Natural killer cell (primary cell): ENCODE data around the gene B3GNT8. TPM values are rescaled to one million over a fixed set of nuclear protein-coding genes. Genes with fewer than 3 reads are reported as not detected.
A peak's percentile ranks its signal among the peaks of the same experiment; 100 is the strongest.

Experiments
- ATAC-seq, 3 donors: fragments of 150-1000 bp in 2 of 3; fragments of 200-7000 bp in 1 of 3; cut with Tn5 transposase; 1 replicate in 1 of 3; 2 replicates in 2 of 3; pipeline ENCODE4 v1.10.0; 2021; ENCODE audit warnings: mild to moderate bottlenecking in 2 of 3, moderate library complexity in 2 of 3
- DNase-seq, 2 donors: peaks; one replicate each; pipeline versions ENCODE4 v3.0.0 to v3.0.0-alpha.2; 2013 to 2021; ENCODE audit warnings: mixed read lengths in 1 of 2
- H3K27ac ChIP-seq: one replicate; pipeline ENCODE4 v1.5.1; 2013; ENCODE audit warnings: mild to moderate bottlenecking, low read length
- H3K27me3 ChIP-seq: one replicate; pipeline ENCODE4 v1.6.1; 2013; ENCODE audit warnings: low read length; ENCODE audit not compliant: control insufficient read depth, insufficient read depth
- H3K36me3 ChIP-seq: one replicate; pipeline ENCODE4 v1.6.1; 2013; ENCODE audit warnings: low read length; ENCODE audit not compliant: control insufficient read depth, insufficient read depth
- H3K4me1 ChIP-seq: one replicate; pipeline ENCODE4 v1.6.1; 2013; ENCODE audit warnings: low read length; ENCODE audit not compliant: control insufficient read depth, insufficient read depth
- H3K4me3 ChIP-seq: one replicate; pipeline ENCODE4 v1.5.1; 2013; ENCODE audit warnings: low read length
- H3K9me3 ChIP-seq: one replicate; pipeline ENCODE4 v1.6.1; 2013; ENCODE audit warnings: low read length; ENCODE audit not compliant: control insufficient read depth, insufficient read depth
- H3K27ac Mint-ChIP-seq, 2 donors: one replicate each; pipeline ENCODE4 v1.8.0; 2022; ENCODE audit warnings: mild to moderate bottlenecking in 2 of 2, mixed read lengths in 2 of 2, moderate library complexity in 1 of 2
- H3K27me3 Mint-ChIP-seq, 2 donors: one replicate each; pipeline ENCODE4 v1.8.0; 2022; ENCODE audit warnings: low read depth in 2 of 2, mixed read lengths in 2 of 2
- H3K36me3 Mint-ChIP-seq: one replicate; pipeline ENCODE4 v1.8.0; 2022; ENCODE audit warnings: mixed read lengths
- H3K4me1 Mint-ChIP-seq, 2 donors: one replicate each; pipeline ENCODE4 v1.8.0; 2022; ENCODE audit warnings: mixed read lengths in 2 of 2
- H3K4me3 Mint-ChIP-seq: one replicate; pipeline ENCODE4 v1.8.0; 2022; ENCODE audit warnings: mild to moderate bottlenecking, moderate library complexity, mixed read lengths
- H3K9me3 Mint-ChIP-seq, 2 donors: one replicate each; pipeline ENCODE4 v1.8.0; 2022; ENCODE audit warnings: mixed read lengths in 2 of 2
- WGBS: methylation state at CpG from one replicate; pipeline ENCODE4 v1.1.7; 2013; ENCODE audit warnings: missing lambda C conversion rate; ENCODE audit not compliant: insufficient coverage; 5-methylcytosine and 5-hydroxymethylcytosine counted together
- intact Hi-C: fragments of 100-400 bp; cut with micrococcal nuclease; formaldehyde crosslinking; loops from one replicate; pipeline ENCODE4 v1.14.2; 2022
- total RNA-seq, 4 donors: library from RNA; stranded (reverse); fragments of 120-200 nt in 1 of 4; gene quantifications; one replicate each; pipeline versions ENCODE4 v1.2.3 to v1.2.4, GENCODE V29; 2013 to 2022
- TF ChIP-seq, protein P1 (sequence below): fragments of 200-600 bp; IDR thresholded peaks from one replicate; pipeline ENCODE4 v1.8.0; 2022; ENCODE audit warnings: antibody characterized with exemption

B3GNT8 gene
- total RNA-seq, 3 donors from 2014 or later (not counting 1 experiment from before 2014, with no cell fraction given), result 1.5 to 2.5 (median 2.1) TPM

DNA sequence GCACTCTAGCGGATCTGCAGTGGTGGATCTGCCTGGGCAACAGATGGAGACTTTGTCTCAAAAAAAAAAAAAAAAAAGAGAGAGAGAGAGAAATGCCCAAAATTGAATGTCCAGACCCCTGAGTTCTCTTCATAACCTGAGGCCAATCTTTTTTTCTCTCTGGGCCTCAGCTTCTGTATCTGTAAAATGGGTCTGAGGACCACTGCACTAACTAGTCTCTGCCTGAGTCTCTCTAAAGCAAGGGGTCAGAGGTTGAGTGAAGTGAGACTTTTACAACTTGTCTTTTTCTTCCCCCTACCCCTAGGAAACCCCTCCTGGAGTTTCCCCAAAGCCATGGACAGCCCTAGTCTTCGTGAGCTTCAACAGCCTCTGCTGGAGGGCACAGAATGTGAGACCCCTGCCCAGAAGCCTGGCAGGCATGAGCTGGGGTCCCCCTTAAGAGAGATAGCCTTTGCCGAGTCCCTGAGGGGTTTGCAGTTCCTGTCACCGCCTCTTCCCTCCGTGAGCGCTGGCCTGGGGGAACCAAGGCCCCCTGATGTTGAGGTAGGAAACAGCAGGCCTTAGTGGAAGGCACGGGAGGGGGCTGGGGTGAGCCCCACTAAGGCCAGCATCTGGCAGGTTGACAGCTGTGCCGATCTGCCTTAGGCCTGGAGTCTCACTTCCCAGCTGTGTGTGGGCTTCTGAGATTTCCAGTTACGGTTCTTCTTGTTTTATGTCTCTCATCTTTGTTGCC lies 49.0 kb downstream of the B3GNT8 start:
- no peaks in the 10 kb centered on the region for H3K27me3 ChIP-seq
- H3K4me1 ChIP-seq, result peaks cover 19% of the 10 kb centered on the region
- peak; percentile 21 to 57 (median 48) for ATAC-seq
- H3K27ac ChIP-seq, result no peak overlapping the region
- no peak overlapping the region for H3K4me3 ChIP-seq
- intact Hi-C loops, result no loop called here
- 45% methylated on average over 9 of the region's 9 CpGs for WGBS
- H3K36me3 Mint-ChIP-seq, result no peaks in the 10 kb centered on the region
- no peaks in the 10 kb centered on the region for H3K9me3 ChIP-seq
- no peaks in the 10 kb centered on the region for H3K36me3 ChIP-seq
- TF ChIP-seq, protein P1, sequence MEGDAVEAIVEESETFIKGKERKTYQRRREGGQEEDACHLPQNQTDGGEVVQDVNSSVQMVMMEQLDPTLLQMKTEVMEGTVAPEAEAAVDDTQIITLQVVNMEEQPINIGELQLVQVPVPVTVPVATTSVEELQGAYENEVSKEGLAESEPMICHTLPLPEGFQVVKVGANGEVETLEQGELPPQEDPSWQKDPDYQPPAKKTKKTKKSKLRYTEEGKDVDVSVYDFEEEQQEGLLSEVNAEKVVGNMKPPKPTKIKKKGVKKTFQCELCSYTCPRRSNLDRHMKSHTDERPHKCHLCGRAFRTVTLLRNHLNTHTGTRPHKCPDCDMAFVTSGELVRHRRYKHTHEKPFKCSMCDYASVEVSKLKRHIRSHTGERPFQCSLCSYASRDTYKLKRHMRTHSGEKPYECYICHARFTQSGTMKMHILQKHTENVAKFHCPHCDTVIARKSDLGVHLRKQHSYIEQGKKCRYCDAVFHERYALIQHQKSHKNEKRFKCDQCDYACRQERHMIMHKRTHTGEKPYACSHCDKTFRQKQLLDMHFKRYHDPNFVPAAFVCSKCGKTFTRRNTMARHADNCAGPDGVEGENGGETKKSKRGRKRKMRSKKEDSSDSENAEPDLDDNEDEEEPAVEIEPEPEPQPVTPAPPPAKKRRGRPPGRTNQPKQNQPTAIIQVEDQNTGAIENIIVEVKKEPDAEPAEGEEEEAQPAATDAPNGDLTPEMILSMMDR, result no peak
- H3K4me1 Mint-ChIP-seq, result peaks cover 9 to 24% of the 10 kb centered on the region in 2 donors
- peak overlapping the region in 1 of 2 donors; percentile 72 for H3K27ac Mint-ChIP-seq
- no peak overlapping the region for H3K4me3 Mint-ChIP-seq
- no peaks in the 10 kb centered on the region for H3K9me3 Mint-ChIP-seq
- H3K27me3 Mint-ChIP-seq, result no peaks in the 10 kb centered on the region
- peak in 1 of 2 donors; percentile 51 for DNase-seq

DNA sequence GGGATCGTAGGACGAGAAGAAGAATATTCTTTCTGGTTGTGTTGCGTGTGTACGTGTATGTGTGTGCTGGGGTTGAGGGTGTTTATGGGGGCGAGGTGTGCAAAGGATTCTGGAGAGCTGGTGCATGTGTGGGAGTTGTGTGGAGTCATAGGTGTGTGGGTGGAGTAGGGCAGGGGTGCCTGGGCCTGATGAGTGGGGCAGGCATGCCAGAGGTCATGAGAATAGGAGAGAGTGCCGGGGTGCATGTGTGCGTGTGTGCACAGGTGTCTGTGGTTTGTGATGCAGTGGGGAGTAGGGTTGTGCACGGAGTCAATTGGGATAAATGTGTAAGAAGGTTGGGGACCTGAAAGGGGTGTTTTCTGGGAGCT lies 50.2 kb downstream of the B3GNT8 start:
- Mint-ChIP-seq H3K27me3 (no peaks in the 10 kb centered on the region), H3K9me3 (no peaks in the 10 kb centered on the region), H3K27ac (peak overlapping the region; percentile 11 to 19), H3K36me3 (no peaks in the 10 kb centered on the region), H3K4me1 (peaks cover 9 to 24% of the 10 kb centered on the region in 2 donors), H3K4me3 (peak overlapping the region; percentile 78)
- intact Hi-C loops, result no loop called here
- 75% methylated on average over 8 of the region's 8 CpGs for WGBS
- no peak overlapping the region for H3K27ac ChIP-seq
- no peaks in the 10 kb centered on the region for H3K27me3 ChIP-seq
- H3K4me3 ChIP-seq, result peak overlapping the region; percentile 53
- H3K4me1 ChIP-seq, result peaks cover 19% of the 10 kb centered on the region
- TF ChIP-seq, protein P1, result no peak
- H3K9me3 ChIP-seq, result no peaks in the 10 kb centered on the region
- no peaks in the 10 kb centered on the region for H3K36me3 ChIP-seq
- DNase-seq (no peak), ATAC-seq (peak in 1 of 3 donors; percentile 27)

DNA sequence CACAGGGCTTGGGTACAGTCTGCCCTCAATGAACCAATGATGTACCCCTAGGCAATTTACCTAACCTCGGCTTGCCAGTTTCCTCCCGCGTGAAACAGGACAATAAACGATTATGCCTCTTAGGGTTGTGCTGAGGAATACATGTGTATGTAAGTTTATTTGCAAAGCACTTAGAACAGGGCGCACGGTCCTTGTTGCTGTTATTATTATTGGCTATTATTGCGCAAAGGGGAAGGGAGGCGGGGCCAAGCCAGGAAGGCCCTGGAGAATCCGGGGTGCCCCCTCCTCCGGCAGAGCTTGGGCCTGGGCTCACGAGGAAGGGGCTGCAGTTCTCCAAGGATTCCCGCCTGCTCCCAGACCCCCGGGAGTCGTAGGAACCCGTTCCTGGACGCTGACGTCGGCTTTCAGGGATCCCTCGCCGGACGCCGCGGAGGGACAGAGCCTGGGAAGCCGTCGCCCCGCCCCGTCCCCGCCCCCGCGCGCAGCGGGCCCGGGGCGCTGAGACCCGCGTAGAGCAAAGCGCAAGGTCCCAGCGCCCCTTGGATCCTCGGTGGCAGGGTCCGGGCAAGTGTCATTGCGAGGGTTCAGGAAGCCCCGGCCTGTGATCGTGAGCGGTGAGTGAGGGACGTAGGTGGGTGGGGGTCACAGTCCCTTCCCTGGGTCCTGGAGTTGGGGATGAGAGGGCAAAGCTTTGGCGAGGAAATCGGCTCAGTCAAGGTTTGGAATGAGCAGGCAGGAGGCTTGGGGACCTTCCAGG lies 50.8 kb downstream of the B3GNT8 start, which contains the start of gene TMEM91:
TSS of gene TMEM91 (plus strand) at position 293 of the 757 bp plus-strand sequence. CDS start 1,777 bp downstream, outside the sequence.
- H3K27ac Mint-ChIP-seq, result peak within 1 kb of the TSS; percentile 11 to 19
- H3K27me3 ChIP-seq, result no peaks in the 10 kb centered on the region
- peak within 1 kb of the TSS; percentile 53 for H3K4me3 ChIP-seq
- no peaks in the 10 kb centered on the region for H3K36me3 Mint-ChIP-seq
- no peaks in the 10 kb centered on the region for H3K36me3 ChIP-seq
- peak within 1 kb of the TSS; percentile 78 for H3K4me3 Mint-ChIP-seq
- 8% methylated on average over 47 of the region's 47 CpGs for WGBS
- peaks cover 9 to 26% of the 10 kb centered on the region in 2 donors for H3K4me1 Mint-ChIP-seq
- peak in 1 of 2 donors; percentile 43 for DNase-seq
- intact Hi-C loops, result no loop called here
- no peaks in the 10 kb centered on the region for H3K9me3 ChIP-seq
- peaks cover 19% of the 10 kb centered on the region for H3K4me1 ChIP-seq
- TF ChIP-seq, protein P1, result no peak
- H3K27ac ChIP-seq, result no peak within 1 kb of the TSS
- no peaks in the 10 kb centered on the region for H3K9me3 Mint-ChIP-seq
- no peaks in the 10 kb centered on the region for H3K27me3 Mint-ChIP-seq
- ATAC-seq, result peak; percentile 39 to 73 (median 65)

Other genes with a start within 250 kb of the B3GNT8 start
- gene CYP2S1, start 234.2 kb downstream of the B3GNT8 start, total RNA-seq, result 1 to 10 TPM in 1 of 3 donors, under 1 TPM in 2; 0.78 to 1.6 (median 0.84) TPM
- gene AXL, start 208.2 kb downstream of the B3GNT8 start, total RNA-seq, result under 1 TPM in 2 of 3 donors, not detected in 1; 0.16 to 0.70 TPM
- gene HNRNPUL1, start 163.0 kb downstream of the B3GNT8 start, total RNA-seq, result 100 to 1,000 TPM; 279 to 360 (median 315) TPM
- gene CCDC97, start 117.2 kb downstream of the B3GNT8 start, total RNA-seq, result 10 to 100 TPM; 41.1 to 44.3 (median 44.0) TPM
- gene TGFB1, start 73.5 kb downstream of the B3GNT8 start, total RNA-seq, result 100 to 1,000 TPM; 682 to 761 (median 729) TPM
- 10 to 100 TPM; 18.1 to 22.2 (median 18.7) TPM for gene B9D2, start 63.2 kb downstream of the B3GNT8 start, total RNA-seq
- gene TMEM91, start 50.8 kb downstream of the B3GNT8 start, total RNA-seq, result 10 to 100 TPM; 13.6 to 22.8 (median 20.8) TPM
- 10 to 100 TPM in 1 of 3 donors, 1 to 10 TPM in 2; 9.0 to 11.6 (median 9.5) TPM for gene EXOSC5, start 30.0 kb downstream of the B3GNT8 start, total RNA-seq
- 10 to 100 TPM; 26.5 to 29.0 (median 28.3) TPM for gene BCKDHA, start 29.6 kb downstream of the B3GNT8 start, total RNA-seq
- gene DMAC2, start 12.5 kb upstream of the B3GNT8 start, total RNA-seq, result 10 to 100 TPM; 25.4 to 32.5 (median 29.5) TPM
- gene ERICH4, start 15.8 kb upstream of the B3GNT8 start, total RNA-seq, result not detected
- 10 to 100 TPM; 26.8 to 46.6 (median 33.6) TPM for gene CEACAM21, start 148.8 kb upstream of the B3GNT8 start, total RNA-seq
- 1 to 10 TPM in 1 of 3 donors, under 1 TPM in 2; 0.52 to 1.1 (median 0.78) TPM for gene CEACAM4, start 199.7 kb upstream of the B3GNT8 start, total RNA-seq